Activated B cell treated with CpG ODN at 0.5 μM for 24 hours (primary cell): ENCODE results near the gene ZNF79. TPM values are rescaled to one million over a fixed set of nuclear protein-coding genes. Genes with fewer than 3 reads are reported as not detected.

Experiments used
- ATAC-seq: fragments of 200-7000 bp; cut with Tn5 transposase; one replicate; pipeline ENCODE4 v1.10.0; 2021; ENCODE audit warnings: low read depth, mild to moderate bottlenecking, moderate library complexity
- CTCF ChIA-PET: fragments of 350-600 bp; sonication (Branson Sonifier 250); formaldehyde crosslinking; loops from one replicate; lab custom pipeline; 2021; ENCODE audit warnings: antibody characterized with exemption; lab: Charles Lee
- POLR2A ChIA-PET: fragments of 350-600 bp; sonication (Branson Sonifier 250); formaldehyde crosslinking; loops from one replicate; lab custom pipeline; 2021; ENCODE audit warnings: antibody characterized with exemption; lab: Charles Lee
- DNase-seq: peaks from one replicate; pipeline ENCODE4 v3.0.0; 2022
- H3K27ac Mint-ChIP-seq: one replicate; pipeline ENCODE4 v1.8.0; 2020; ENCODE audit warnings: mixed read lengths
- H3K27me3 Mint-ChIP-seq: one replicate; pipeline ENCODE4 v1.8.0; 2021; ENCODE audit warnings: mixed read lengths
- H3K36me3 Mint-ChIP-seq: one replicate; pipeline ENCODE4 v1.8.0; 2021; ENCODE audit warnings: low read depth, mixed read lengths
- H3K4me1 Mint-ChIP-seq: one replicate; pipeline ENCODE4 v1.8.0; 2021; ENCODE audit warnings: mixed read lengths
- H3K4me3 Mint-ChIP-seq: one replicate; pipeline ENCODE4 v1.8.0; 2020; ENCODE audit warnings: mild to moderate bottlenecking, mixed read lengths
- H3K9me3 Mint-ChIP-seq: one replicate; pipeline ENCODE4 v1.8.0; 2020; ENCODE audit warnings: mixed read lengths
- CTCF ChIP-seq: fragments of 200-600 bp; IDR thresholded peaks from one replicate; pipeline ENCODE4 v1.8.0; 2022; ENCODE audit warnings: antibody characterized with exemption, mild to moderate bottlenecking
- intact Hi-C: fragments of 100-400 bp; cut with micrococcal nuclease; formaldehyde crosslinking; loops from one replicate; pipeline ENCODE4 v1.15.1; 2024
- total RNA-seq: library from RNA; stranded (reverse); gene quantifications from 2 replicates; pipeline ENCODE4 v1.2.3, GENCODE V29; 2022

The ZNF79 gene
- total RNA-seq, 1 donor from 2014 or later = 14.0 TPM

- intact Hi-C loops = no loop called here
- H3K4me1 Mint-ChIP-seq = no peaks in the 10 kb centered on the region
- TF ChIP-seq CTCF = no peak
- no peak for DNase-seq
- ATAC-seq = no peak
- H3K36me3 Mint-ChIP-seq = peaks cover 3% of the 10 kb centered on the region
- H3K9me3 Mint-ChIP-seq = no peaks in the 10 kb centered on the region
- CTCF ChIA-PET = no interaction called here
- no peak overlapping the region for H3K27ac Mint-ChIP-seq
- H3K27me3 Mint-ChIP-seq = no peaks in the 10 kb centered on the region
- H3K4me3 Mint-ChIP-seq = no peak overlapping the region
- POLR2A ChIA-PET = no interaction called here
These were observed 20.5 kb upstream of the ZNF79 start for GRCh38 chr9:127403507-127404192.

- CTCF ChIA-PET = no interaction called here
- intact Hi-C loops = no loop called here
- Mint-ChIP-seq H3K4me1 (no peaks in the 10 kb centered on the region), H3K27ac (no peak overlapping the region), H3K36me3 (peaks cover 3% of the 10 kb centered on the region), H3K4me3 (no peak overlapping the region), H3K27me3 (no peaks in the 10 kb centered on the region), H3K9me3 (no peaks in the 10 kb centered on the region)
- POLR2A ChIA-PET = no interaction called here
- DNase-seq = no peak
- ATAC-seq = no peak
- no peak for TF ChIP-seq CTCF
These were observed 19.6 kb upstream of the ZNF79 start for GRCh38 chr9:127404631-127405030.

GRCh38 chr9:127405344-127406125 lies 18.6 kb upstream of the ZNF79 start:
- Mint-ChIP-seq H3K27ac (no peak overlapping the region), H3K27me3 (no peaks in the 10 kb centered on the region), H3K4me3 (no peak overlapping the region), H3K36me3 (peaks cover 3% of the 10 kb centered on the region), H3K4me1 (no peaks in the 10 kb centered on the region), H3K9me3 (no peaks in the 10 kb centered on the region)
- POLR2A ChIA-PET = no interaction called here
- intact Hi-C loops = no loop called here
- ATAC-seq (no peak), DNase-seq (no peak)
- CTCF ChIA-PET = no interaction called here
- no peak for TF ChIP-seq CTCF

- DNase-seq (no peak), ATAC-seq (no peak)
- POLR2A ChIA-PET = interaction anchor here (1.0 kb wide), 1 partner anchor 10 kb away, joined by 4 read pairs; the partner anchor contains the start of gene SLC2A8
- Mint-ChIP-seq H3K27ac (no peak overlapping the region), H3K36me3 (peaks cover 3% of the 10 kb centered on the region), H3K4me3 (no peak overlapping the region), H3K4me1 (peaks cover 8% of the 10 kb centered on the region), H3K27me3 (no peaks in the 10 kb centered on the region), H3K9me3 (no peaks in the 10 kb centered on the region)
- CTCF ChIA-PET = no interaction called here
- no peak for TF ChIP-seq CTCF
- intact Hi-C loops = no loop called here
These were observed 17.2 kb upstream of the ZNF79 start for GRCh38 chr9:127406799-127407491.

GRCh38 chr9:127407492-127407843 lies 16.7 kb upstream of the ZNF79 start:
- Mint-ChIP-seq H3K9me3 (no peaks in the 10 kb centered on the region), H3K36me3 (peaks cover 3% of the 10 kb centered on the region), H3K4me3 (no peak overlapping the region), H3K4me1 (peaks cover 8% of the 10 kb centered on the region), H3K27ac (no peak overlapping the region), H3K27me3 (no peaks in the 10 kb centered on the region)
- intact Hi-C loops = no loop called here
- TF ChIP-seq CTCF = no peak
- ChIA-PET POLR2A (interaction anchor here (1.0 kb wide), 1 partner anchor 11 kb away, joined by 4 read pairs; the partner anchor contains the start of gene SLC2A8), CTCF (no interaction called here)
- no peak for DNase-seq
- no peak for ATAC-seq
